MCF 10A (cell line): ENCODE measurements around the gene TMC3. TPM values are rescaled to one million over a fixed set of nuclear protein-coding genes. Genes with fewer than 3 reads are reported as not detected.

Source experiments
- BruUV-seq: library from RNA; stranded (reverse); fragments of 400-500 nt; replicated peaks from 2 replicates; lab custom pipeline; 2021; lab: Mats Ljungman, UMichigan
- CTCF ChIA-PET: fragments of 300-600 bp; sonication (Branson Sonifier 250); formaldehyde crosslinking; extraction: SDS; loops from one replicate; lab custom pipeline; 2021; ENCODE audit warnings: antibody characterized with exemption, inconsistent platforms; lab: Yijun Ruan, JAX
- POLR2A ChIA-PET: fragments of 300-600, 350-650 bp; sonication (Branson Sonifier 250); formaldehyde crosslinking; extraction: SDS; loops from one replicate; lab custom pipeline; 2020; ENCODE audit warnings: antibody characterized with exemption, inconsistent platforms; lab: Yijun Ruan, JAX
- DNase-seq: peaks from one replicate; pipeline ENCODE4 v3.0.0-alpha.2; 2018; ENCODE audit not compliant: unreplicated experiment
- H3K27ac Mint-ChIP-seq: one replicate; pipeline ENCODE4 v1.8.0; 2022; ENCODE audit warnings: mild to moderate bottlenecking, low read depth, mixed read lengths; ENCODE audit not compliant: unreplicated experiment
- H3K27me3 Mint-ChIP-seq: one replicate; pipeline ENCODE4 v1.8.0; 2022; ENCODE audit warnings: mixed read lengths; ENCODE audit not compliant: insufficient read depth, unreplicated experiment
- H3K36me3 Mint-ChIP-seq: one replicate; pipeline ENCODE4 v1.8.0; 2022; ENCODE audit warnings: mild to moderate bottlenecking, moderate library complexity, mixed read lengths; ENCODE audit not compliant: insufficient read depth, unreplicated experiment
- H3K4me1 Mint-ChIP-seq: one replicate; pipeline ENCODE4 v1.8.0; 2022; ENCODE audit warnings: mixed read lengths; ENCODE audit not compliant: insufficient read depth, unreplicated experiment
- H3K4me3 Mint-ChIP-seq: one replicate; pipeline ENCODE4 v1.8.0; 2022; ENCODE audit warnings: mild to moderate bottlenecking, moderate library complexity, mixed read lengths; ENCODE audit not compliant: unreplicated experiment
- H3K9me3 Mint-ChIP-seq: one replicate; pipeline ENCODE4 v1.8.0; 2022; ENCODE audit warnings: mixed read lengths; ENCODE audit not compliant: unreplicated experiment
- CTCF ChIP-seq: fragments of 200-600 bp; IDR thresholded peaks from one replicate; pipeline ENCODE4 v1.8.0; 2022; ENCODE audit warnings: antibody characterized with exemption, mild to moderate bottlenecking; ENCODE audit not compliant: unreplicated experiment
- intact Hi-C: fragments of 100-400 bp; cut with micrococcal nuclease; formaldehyde crosslinking; loops from 2 replicates; pipeline ENCODE4 v1.14.1; 2022
- total RNA-seq: library from RNA; stranded (reverse); gene quantifications from 2 replicates; pipeline ENCODE4 v1.2.3, GENCODE V29; 2022

TMC3 gene
- total RNA-seq, 1 experiment from 2014 or later: not detected

- peaks cover 12% of the 10 kb centered on the region for H3K27me3 Mint-ChIP-seq
- CTCF ChIA-PET: interaction anchor here (0.6 to 5.6 kb wide), 44 partner anchors 9 to 1560 kb away, joined by 3 to 44 read pairs (median 4); no protein-coding TSS in a partner anchor
- no peak for DNase-seq
- intact Hi-C loops: loop anchor here (2.0 kb wide), 2 partner anchors 70 to 530 kb away; no protein-coding TSS in a partner anchor
- H3K9me3 Mint-ChIP-seq: no peaks in the 10 kb centered on the region
- BruUV-seq: no TSS peak
- H3K4me1 Mint-ChIP-seq: peaks cover 13% of the 10 kb centered on the region
- no peak overlapping the region for H3K4me3 Mint-ChIP-seq
- no peaks in the 10 kb centered on the region for H3K36me3 Mint-ChIP-seq
- no peak for TF ChIP-seq CTCF
- no peak overlapping the region for H3K27ac Mint-ChIP-seq
- POLR2A ChIA-PET: interaction anchor here (0.9 to 1.5 kb wide), 7 partner anchors 10 to 767 kb away, joined by 3 to 4 read pairs (median 4); no protein-coding TSS in a partner anchor
Observed at GRCh38 chr15:81411051-81411450, 37.0 kb upstream of the TMC3 start.

GRCh38 chr15:81410318-81410753 is 36.3 kb upstream of the TMC3 start:
- Mint-ChIP-seq H3K9me3 (no peaks in the 10 kb centered on the region), H3K27me3 (peaks cover 12% of the 10 kb centered on the region), H3K4me1 (peaks cover 13% of the 10 kb centered on the region), H3K4me3 (no peak overlapping the region), H3K36me3 (no peaks in the 10 kb centered on the region), H3K27ac (peak overlapping the region; percentile 31)
- peak; percentile 48 for TF ChIP-seq CTCF
- DNase-seq: peak; percentile 82
- intact Hi-C loops: loop anchor here (1.0 to 2.0 kb wide), 4 partner anchors 70 to 788 kb away; no protein-coding TSS in a partner anchor
- no TSS peak for BruUV-seq
- CTCF ChIA-PET: interaction anchor here (0.6 to 5.6 kb wide), 62 partner anchors 9 to 1559 kb away, joined by 3 to 44 read pairs (median 4); no protein-coding TSS in a partner anchor
- POLR2A ChIA-PET: interaction anchor here (0.8 to 1.5 kb wide), 9 partner anchors 11 to 768 kb away, joined by 3 to 4 read pairs (median 3); no protein-coding TSS in a partner anchor

GRCh38 chr15:81407718-81408117 is 33.7 kb upstream of the TMC3 start:
- H3K36me3 Mint-ChIP-seq: no peaks in the 10 kb centered on the region
- no peak overlapping the region for H3K4me3 Mint-ChIP-seq
- ChIA-PET POLR2A (interaction anchor here (0.6 to 1.4 kb wide), 2 partner anchors 104 to 132 kb away, joined by 3 read pairs; no protein-coding TSS in a partner anchor), CTCF (interaction anchor here (1.2 to 5.6 kb wide), 4 partner anchors 74 to 141 kb away, joined by 3 to 44 read pairs (median 8); no protein-coding TSS in a partner anchor)
- no TSS peak for BruUV-seq
- H3K27me3 Mint-ChIP-seq: peaks cover 12% of the 10 kb centered on the region
- H3K4me1 Mint-ChIP-seq: peaks cover 13% of the 10 kb centered on the region
- no peak for DNase-seq
- intact Hi-C loops: no loop called here
- H3K9me3 Mint-ChIP-seq: no peaks in the 10 kb centered on the region
- H3K27ac Mint-ChIP-seq: no peak overlapping the region
- TF ChIP-seq CTCF: no peak

GRCh38 chr15:81407176-81407575 is 33.2 kb upstream of the TMC3 start:
- Mint-ChIP-seq H3K9me3 (no peaks in the 10 kb centered on the region), H3K27me3 (peaks cover 12% of the 10 kb centered on the region), H3K4me1 (peaks cover 13% of the 10 kb centered on the region), H3K27ac (no peak overlapping the region), H3K36me3 (no peaks in the 10 kb centered on the region), H3K4me3 (no peak overlapping the region)
- TF ChIP-seq CTCF: no peak
- ChIA-PET POLR2A (interaction anchor here (0.6 to 1.4 kb wide), 2 partner anchors 105 to 132 kb away, joined by 3 read pairs; no protein-coding TSS in a partner anchor), CTCF (interaction anchor here (0.5 to 5.6 kb wide), 5 partner anchors 133 to 967 kb away, joined by 3 to 44 read pairs (median 3); no protein-coding TSS in a partner anchor)
- no TSS peak for BruUV-seq
- intact Hi-C loops: no loop called here
- DNase-seq: no peak
